ENCODE data around the gene ACSF3.

DNA sequence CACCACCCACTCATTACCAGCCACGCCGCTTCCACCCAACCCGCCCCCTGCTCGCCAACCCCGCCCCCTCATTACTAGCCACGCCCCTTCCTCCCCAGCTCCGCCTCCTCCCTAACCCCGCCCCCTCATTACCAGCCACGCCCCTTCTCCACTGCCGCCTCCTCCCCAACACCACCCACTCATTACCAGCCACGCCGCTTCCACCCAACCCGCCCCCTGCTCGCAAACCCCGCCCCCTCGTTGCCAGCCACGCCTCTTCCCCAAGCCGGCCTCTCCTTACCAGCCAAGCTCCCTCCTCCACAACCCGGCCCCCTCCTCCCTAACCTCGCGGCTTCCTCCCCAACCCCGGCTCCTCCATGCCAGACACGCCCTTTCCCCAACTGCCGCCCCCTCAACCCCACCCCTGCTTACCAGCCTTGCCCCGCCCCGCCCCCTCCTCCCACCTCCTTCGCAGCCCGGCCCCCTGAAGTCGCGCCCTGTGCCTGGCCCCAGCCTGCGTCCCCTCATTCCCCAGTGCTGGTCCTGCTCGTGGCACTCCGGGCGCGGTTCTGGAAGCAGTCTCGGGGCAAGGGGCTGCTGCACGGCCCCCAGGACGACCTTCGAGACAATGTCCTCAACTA, 99.4 kb downstream of the ACSF3 start:
- TF ChIP-seq, protein P1, sequence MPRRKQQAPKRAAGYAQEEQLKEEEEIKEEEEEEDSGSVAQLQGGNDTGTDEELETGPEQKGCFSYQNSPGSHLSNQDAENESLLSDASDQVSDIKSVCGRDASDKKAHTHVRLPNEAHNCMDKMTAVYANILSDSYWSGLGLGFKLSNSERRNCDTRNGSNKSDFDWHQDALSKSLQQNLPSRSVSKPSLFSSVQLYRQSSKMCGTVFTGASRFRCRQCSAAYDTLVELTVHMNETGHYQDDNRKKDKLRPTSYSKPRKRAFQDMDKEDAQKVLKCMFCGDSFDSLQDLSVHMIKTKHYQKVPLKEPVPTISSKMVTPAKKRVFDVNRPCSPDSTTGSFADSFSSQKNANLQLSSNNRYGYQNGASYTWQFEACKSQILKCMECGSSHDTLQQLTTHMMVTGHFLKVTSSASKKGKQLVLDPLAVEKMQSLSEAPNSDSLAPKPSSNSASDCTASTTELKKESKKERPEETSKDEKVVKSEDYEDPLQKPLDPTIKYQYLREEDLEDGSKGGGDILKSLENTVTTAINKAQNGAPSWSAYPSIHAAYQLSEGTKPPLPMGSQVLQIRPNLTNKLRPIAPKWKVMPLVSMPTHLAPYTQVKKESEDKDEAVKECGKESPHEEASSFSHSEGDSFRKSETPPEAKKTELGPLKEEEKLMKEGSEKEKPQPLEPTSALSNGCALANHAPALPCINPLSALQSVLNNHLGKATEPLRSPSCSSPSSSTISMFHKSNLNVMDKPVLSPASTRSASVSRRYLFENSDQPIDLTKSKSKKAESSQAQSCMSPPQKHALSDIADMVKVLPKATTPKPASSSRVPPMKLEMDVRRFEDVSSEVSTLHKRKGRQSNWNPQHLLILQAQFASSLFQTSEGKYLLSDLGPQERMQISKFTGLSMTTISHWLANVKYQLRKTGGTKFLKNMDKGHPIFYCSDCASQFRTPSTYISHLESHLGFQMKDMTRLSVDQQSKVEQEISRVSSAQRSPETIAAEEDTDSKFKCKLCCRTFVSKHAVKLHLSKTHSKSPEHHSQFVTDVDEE (CRISPR knock-in tag; IDR thresholded peaks at IDR 0.05), result no peak
- TF ChIP-seq, protein P2, sequence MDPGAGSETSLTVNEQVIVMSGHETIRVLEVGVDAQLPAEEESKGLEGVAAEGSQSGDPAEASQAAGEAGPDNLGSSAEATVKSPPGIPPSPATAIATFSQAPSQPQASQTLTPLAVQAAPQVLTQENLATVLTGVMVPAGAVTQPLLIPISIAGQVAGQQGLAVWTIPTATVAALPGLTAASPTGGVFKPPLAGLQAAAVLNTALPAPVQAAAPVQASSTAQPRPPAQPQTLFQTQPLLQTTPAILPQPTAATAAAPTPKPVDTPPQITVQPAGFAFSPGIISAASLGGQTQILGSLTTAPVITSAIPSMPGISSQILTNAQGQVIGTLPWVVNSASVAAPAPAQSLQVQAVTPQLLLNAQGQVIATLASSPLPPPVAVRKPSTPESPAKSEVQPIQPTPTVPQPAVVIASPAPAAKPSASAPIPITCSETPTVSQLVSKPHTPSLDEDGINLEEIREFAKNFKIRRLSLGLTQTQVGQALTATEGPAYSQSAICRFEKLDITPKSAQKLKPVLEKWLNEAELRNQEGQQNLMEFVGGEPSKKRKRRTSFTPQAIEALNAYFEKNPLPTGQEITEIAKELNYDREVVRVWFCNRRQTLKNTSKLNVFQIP (CRISPR knock-in tag; IDR thresholded peaks at IDR 0.05; ENCODE audit: borderline replicate concordance, low read depth), result no peak
- TF ChIP-seq, protein P3, sequence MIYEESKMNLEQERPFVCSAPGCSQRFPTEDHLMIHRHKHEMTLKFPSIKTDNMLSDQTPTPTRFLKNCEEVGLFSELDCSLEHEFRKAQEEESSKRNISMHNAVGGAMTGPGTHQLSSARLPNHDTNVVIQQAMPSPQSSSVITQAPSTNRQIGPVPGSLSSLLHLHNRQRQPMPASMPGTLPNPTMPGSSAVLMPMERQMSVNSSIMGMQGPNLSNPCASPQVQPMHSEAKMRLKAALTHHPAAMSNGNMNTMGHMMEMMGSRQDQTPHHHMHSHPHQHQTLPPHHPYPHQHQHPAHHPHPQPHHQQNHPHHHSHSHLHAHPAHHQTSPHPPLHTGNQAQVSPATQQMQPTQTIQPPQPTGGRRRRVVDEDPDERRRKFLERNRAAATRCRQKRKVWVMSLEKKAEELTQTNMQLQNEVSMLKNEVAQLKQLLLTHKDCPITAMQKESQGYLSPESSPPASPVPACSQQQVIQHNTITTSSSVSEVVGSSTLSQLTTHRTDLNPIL (CRISPR knock-in tag; IDR thresholded peaks at IDR 0.05; ENCODE audit: low read depth), result no peak
- TF ChIP-seq ZNF70 (CRISPR knock-in tag; IDR thresholded peaks at IDR 0.05) (no peak), OSR1 (CRISPR knock-in tag; IDR thresholded peaks at IDR 0.05) (no peak), ZFP3 (CRISPR knock-in tag; IDR thresholded peaks at IDR 0.05) (no peak), ZC3H10 (CRISPR knock-in tag; IDR thresholded peaks at IDR 0.05) (no peak), ZNF8 (CRISPR knock-in tag; IDR thresholded peaks at IDR 0.05) (no peak), GLIS3 (CRISPR knock-in tag; IDR thresholded peaks at IDR 0.05) (no peak), ZNF565 (CRISPR knock-in tag; conservative IDR thresholded peaks at IDR 0.05; ENCODE audit: low read depth) (no peak)
- TF ChIP-seq, protein P4, sequence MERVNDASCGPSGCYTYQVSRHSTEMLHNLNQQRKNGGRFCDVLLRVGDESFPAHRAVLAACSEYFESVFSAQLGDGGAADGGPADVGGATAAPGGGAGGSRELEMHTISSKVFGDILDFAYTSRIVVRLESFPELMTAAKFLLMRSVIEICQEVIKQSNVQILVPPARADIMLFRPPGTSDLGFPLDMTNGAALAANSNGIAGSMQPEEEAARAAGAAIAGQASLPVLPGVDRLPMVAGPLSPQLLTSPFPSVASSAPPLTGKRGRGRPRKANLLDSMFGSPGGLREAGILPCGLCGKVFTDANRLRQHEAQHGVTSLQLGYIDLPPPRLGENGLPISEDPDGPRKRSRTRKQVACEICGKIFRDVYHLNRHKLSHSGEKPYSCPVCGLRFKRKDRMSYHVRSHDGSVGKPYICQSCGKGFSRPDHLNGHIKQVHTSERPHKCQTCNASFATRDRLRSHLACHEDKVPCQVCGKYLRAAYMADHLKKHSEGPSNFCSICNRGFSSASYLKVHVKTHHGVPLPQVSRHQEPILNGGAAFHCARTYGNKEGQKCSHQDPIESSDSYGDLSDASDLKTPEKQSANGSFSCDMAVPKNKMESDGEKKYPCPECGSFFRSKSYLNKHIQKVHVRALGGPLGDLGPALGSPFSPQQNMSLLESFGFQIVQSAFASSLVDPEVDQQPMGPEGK (CRISPR knock-in tag; IDR thresholded peaks at IDR 0.05; ENCODE audit: borderline replicate concordance), result no peak

All from SK-N-SH treated with all-trans-retinoic acid at 6 μM for 48 hours (cell line).